Vagina (tissue), 2 donors: ENCODE data around the gene GIPC2.

Source experiments
- CTCF ChIP-seq, 3 experiments: fragments of 450-650 bp in 2 of 3; fragments of 200-600 bp in 1 of 3; sonication (generic) in 1 of 3; IDR thresholded peaks; one replicate each; pipeline ENCODE4 v1.5.1; 2017 to 2019; ENCODE audit warnings: antibody characterized with exemption in 3 of 3, mild to moderate bottlenecking in 2 of 3, moderate library complexity in 2 of 3
- POLR2A ChIP-seq, 2 donors: fragments of 450-650 bp; IDR thresholded peaks; one replicate each; pipeline ENCODE4 v1.6.1; 2017; ENCODE audit warnings: antibody characterized with exemption in 2 of 2, mild to moderate bottlenecking in 2 of 2, moderate library complexity in 2 of 2

GRCh38 chr1:78090472-78091133, 44.8 kb downstream of the GIPC2 start:
- no peak for TF ChIP-seq CTCF (IDR thresholded peaks at IDR 0.05)
- no peak for TF ChIP-seq POLR2A (IDR thresholded peaks at IDR 0.05)
